ENCODE data around the gene GIT2.

- TF ChIP-seq EZH2 (IDR thresholded peaks at IDR 0.05; ENCODE audit: insufficient read depth, poor library complexity, severe bottlenecking) (no peak), EZH2phosphoT487 (IDR thresholded peaks at IDR 0.05; ENCODE audit: insufficient read depth, low read depth) (no peak)
Observed at GRCh38 chr12:110028323-110028722, 32.2 kb upstream of the GIT2 start.
